A673 (cell line): ENCODE measurements around the gene C3orf70.

Experiments used
- EZH2 ChIP-seq: fragments of 200-600 bp; sonication (generic); IDR thresholded peaks from 2 replicates; pipeline ENCODE4 v1.6.1; 2017; ENCODE audit warnings: borderline replicate concordance, low read depth, mild to moderate bottlenecking, mixed read lengths, antibody characterized with exemption, low read length; ENCODE audit not compliant: poor library complexity, severe bottlenecking
- TF ChIP-seq, protein P1 (sequence below): fragments of 300-800, 200-600 bp; sonication (generic); conservative IDR thresholded peaks from 2 replicates; pipeline ENCODE4 v1.5.1; 2017; ENCODE audit warnings: low read depth, mild to moderate bottlenecking, antibody characterized with exemption, low read length, moderate library complexity, mixed read lengths

DNA sequence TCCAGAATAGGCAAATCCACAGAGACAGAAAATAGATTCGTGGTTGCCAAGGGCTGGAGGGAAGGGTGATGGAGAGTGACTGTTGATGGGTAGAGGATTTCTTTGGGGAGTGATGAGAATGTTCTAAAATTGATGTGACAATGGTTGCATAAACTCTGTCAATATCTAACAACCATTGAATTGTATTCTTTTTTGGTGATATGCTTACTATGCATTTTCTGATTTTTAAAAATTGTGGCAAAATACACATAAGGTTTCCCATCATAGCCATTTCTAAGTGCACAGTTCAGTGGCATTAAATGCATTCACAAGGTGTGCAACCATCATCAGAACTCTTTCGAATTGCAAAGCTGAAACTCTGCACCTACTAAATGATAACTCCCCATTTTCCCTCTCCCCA lies 44.2 kb upstream of the C3orf70 start:
- TF ChIP-seq, protein P1, sequence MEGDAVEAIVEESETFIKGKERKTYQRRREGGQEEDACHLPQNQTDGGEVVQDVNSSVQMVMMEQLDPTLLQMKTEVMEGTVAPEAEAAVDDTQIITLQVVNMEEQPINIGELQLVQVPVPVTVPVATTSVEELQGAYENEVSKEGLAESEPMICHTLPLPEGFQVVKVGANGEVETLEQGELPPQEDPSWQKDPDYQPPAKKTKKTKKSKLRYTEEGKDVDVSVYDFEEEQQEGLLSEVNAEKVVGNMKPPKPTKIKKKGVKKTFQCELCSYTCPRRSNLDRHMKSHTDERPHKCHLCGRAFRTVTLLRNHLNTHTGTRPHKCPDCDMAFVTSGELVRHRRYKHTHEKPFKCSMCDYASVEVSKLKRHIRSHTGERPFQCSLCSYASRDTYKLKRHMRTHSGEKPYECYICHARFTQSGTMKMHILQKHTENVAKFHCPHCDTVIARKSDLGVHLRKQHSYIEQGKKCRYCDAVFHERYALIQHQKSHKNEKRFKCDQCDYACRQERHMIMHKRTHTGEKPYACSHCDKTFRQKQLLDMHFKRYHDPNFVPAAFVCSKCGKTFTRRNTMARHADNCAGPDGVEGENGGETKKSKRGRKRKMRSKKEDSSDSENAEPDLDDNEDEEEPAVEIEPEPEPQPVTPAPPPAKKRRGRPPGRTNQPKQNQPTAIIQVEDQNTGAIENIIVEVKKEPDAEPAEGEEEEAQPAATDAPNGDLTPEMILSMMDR = no peak
- no peak for TF ChIP-seq EZH2
